ENCODE results near the gene TSPAN10. TPM values are rescaled to one million over a fixed set of nuclear protein-coding genes. Genes with fewer than 3 reads are reported as not detected.
A peak's percentile ranks its signal among the peaks of the same experiment; 100 is the strongest.

Gene TSPAN10
- total and polyA plus RNA-seq, 2 of the 13 experiments (the other 11 are each of a cell fraction or from before 2014, with no cell fraction given) = 0.54 to 0.75 TPM

DNA sequence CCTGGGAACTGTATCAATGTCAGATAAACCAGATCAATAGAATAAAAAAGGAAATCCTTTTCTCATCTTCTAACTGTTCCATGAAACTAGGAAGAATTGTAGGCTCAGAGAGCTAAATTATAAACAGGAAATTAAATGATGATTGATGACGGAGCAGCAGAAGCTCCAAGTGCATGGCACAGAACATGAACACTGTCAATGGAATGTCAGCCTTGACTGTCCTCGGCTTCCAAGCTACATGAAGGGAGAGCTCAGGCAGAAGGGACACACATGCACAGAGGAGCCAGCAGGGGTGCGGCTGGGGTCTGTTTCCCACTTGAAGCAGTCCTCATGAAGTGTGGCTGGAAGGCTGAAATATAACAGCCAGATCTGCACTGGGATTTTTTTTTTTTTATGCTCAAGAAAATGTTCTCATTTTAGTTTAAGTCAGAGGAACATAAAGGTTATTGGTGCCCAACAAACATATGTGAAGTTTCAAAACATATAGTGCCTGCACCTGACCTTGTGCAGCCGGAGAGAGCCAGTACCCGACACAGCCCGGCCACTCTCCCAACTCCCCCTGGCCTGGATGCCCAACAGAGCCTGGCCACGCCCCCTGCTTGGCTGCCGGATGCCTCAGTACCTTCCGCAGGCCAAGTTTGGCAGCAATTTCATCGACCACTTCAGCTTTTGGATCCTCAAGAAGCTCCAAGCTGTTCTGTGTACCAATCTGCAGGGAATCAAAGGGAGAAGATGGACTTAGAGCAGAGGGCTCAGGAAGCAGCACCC, 37.1 kb upstream of the TSPAN10 start:
- ChIA-PET CTCF (ENCODE audit: low intra/inter-chr PET ratio, low total read pairs) (interaction anchor here (2.1 kb wide), 1 partner anchor 41 kb away, joined by 12 read pairs; no protein-coding TSS in a partner anchor), POLR2A (interaction anchor here (0.5 to 1.2 kb wide), 3 partner anchors 15 to 87 kb away, joined by 3 to 4 read pairs (median 3); partner anchors contain the start of gene FAAP100)
- intact Hi-C loops (cut with micrococcal nuclease; ENCODE audit: unreplicated experiment) (loop anchor here (2.0 kb wide), 1 partner anchor 41 kb away; no protein-coding TSS in a partner anchor), in situ Hi-C loops (cut with HindIII; ENCODE audit: extremely low pct_ligation_motif_present, low pct_unique_long_range_greater_than_20kb) (no loop called here)
- H4K20me1 ChIP-seq (ENCODE audit: insufficient read depth, low read length) = 0 out of 2 replicates have a peak, but pooled peaks cover 10% of the 10 kb centered on the region
- H3K4me1 ChIP-seq (ENCODE audit: insufficient read depth, low read length) = no peaks in the 10 kb centered on the region
- no peak overlapping the region for H3K9ac ChIP-seq (ENCODE audit: insufficient read depth, low read depth, low read length)
- 99% methylated on average over 7 of the region's 10 CpGs for WGBS (ENCODE audit: low lambda C conversion rate)
- ATAC-seq = no peak
- H3K36me3 ChIP-seq (replicated peaks in 1 of 2; ENCODE audit: control insufficient read depth in 1 of 2, insufficient read depth in 2 of 2, low read length in 2 of 2) = peaks cover 33 to 71% of the 10 kb centered on the region in 2 experiments
- no peak overlapping the region for H3K27ac ChIP-seq (ENCODE audit: extremely low read length, insufficient read depth, low read length)
- H3K4me3 ChIP-seq (replicated peaks in 1 of 3; ENCODE audit: insufficient read depth in 1 of 3, low read depth in 2 of 3, low read length in 3 of 3) = no peak overlapping the region
- no peaks in the 10 kb centered on the region for H3K9me3 ChIP-seq (ENCODE audit: low read length)
- H2AFZ ChIP-seq (ENCODE audit: low read length) = no peak overlapping the region
- DNase-seq (ENCODE audit: low spot score) = no peak
- no peak overlapping the region for H3K4me2 ChIP-seq (ENCODE audit: low read depth, low read length)
- TF ChIP-seq AGO2 (optimal IDR thresholded peaks at IDR 0.05; ENCODE audit: low read depth, low read length) (peak; percentile 27), ZSCAN29 (CRISPR knock-in tag; conservative IDR thresholded peaks at IDR 0.05) (no peak), ZNF12 (CRISPR knock-in tag; IDR thresholded peaks at IDR 0.05) (no peak)
- no peaks in the 10 kb centered on the region for H3K27me3 ChIP-seq (ENCODE audit: control insufficient read depth in 1 of 2, insufficient read depth in 2 of 2, low read length in 2 of 2)
- no peaks in the 10 kb centered on the region for H3K79me2 ChIP-seq (ENCODE audit: insufficient read depth, low read length)
- FAIRE-seq = no peak
- no TSS peak for BruUV-seq (replicated peaks)

DNA sequence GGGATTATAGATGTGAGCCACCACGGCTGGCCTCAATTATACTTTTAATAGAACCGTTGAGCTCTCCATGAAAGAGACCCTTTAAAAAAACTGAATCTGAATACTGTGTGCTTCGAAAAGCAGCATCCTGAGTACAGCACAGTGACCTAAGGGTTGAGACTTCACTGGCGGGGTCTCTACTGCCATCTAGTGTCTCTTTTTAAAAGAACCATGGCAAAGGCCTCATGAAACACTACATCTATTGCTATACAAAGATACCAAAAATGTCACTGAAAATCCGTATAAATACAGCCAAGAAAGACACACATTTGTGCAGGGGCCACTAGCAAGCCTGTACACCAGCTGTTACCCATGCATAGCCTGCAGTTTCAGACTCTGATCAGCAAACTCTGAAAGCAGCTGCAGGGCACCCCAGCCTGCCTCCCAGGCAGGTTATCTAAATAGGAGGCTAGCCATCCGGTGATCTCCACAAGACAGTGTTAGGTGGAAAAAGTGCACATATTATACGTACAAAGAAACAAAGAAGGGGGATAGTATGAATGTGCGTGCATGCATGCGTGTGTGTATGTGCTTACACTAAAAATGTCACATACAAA, 35.4 kb upstream of the TSPAN10 start:
- WGBS (ENCODE audit: low lambda C conversion rate) = 54% methylated on average over 9 of the region's 9 CpGs
- ATAC-seq = peak; percentile 94
- no peaks in the 10 kb centered on the region for H3K79me2 ChIP-seq (ENCODE audit: insufficient read depth, low read length)
- H3K9ac ChIP-seq (ENCODE audit: insufficient read depth, low read depth, low read length) = no peak overlapping the region
- H4K20me1 ChIP-seq (ENCODE audit: insufficient read depth, low read length) = 0 out of 2 replicates have a peak, but pooled peaks cover 10% of the 10 kb centered on the region
- peak; percentile 62 for DNase-seq (ENCODE audit: low spot score)
- peak; percentile 73 for FAIRE-seq
- H3K27me3 ChIP-seq (ENCODE audit: control insufficient read depth in 1 of 2, insufficient read depth in 2 of 2, low read length in 2 of 2) = no peaks in the 10 kb centered on the region
- H3K4me1 ChIP-seq (ENCODE audit: insufficient read depth, low read length) = no peaks in the 10 kb centered on the region
- H3K4me2 ChIP-seq (ENCODE audit: low read depth, low read length) = no peak overlapping the region
- H3K27ac ChIP-seq (ENCODE audit: extremely low read length, insufficient read depth, low read length) = no peak overlapping the region
- BruUV-seq (replicated peaks) = no TSS peak
- H3K36me3 ChIP-seq (replicated peaks in 1 of 2; ENCODE audit: control insufficient read depth in 1 of 2, insufficient read depth in 2 of 2, low read length in 2 of 2) = peaks cover 32 to 70% of the 10 kb centered on the region in 2 experiments
- intact Hi-C loops (cut with micrococcal nuclease; ENCODE audit: unreplicated experiment) (loop anchor here (1.0 to 2.0 kb wide), 3 partner anchors 43 to 348 kb away; no protein-coding TSS in a partner anchor), in situ Hi-C loops (cut with HindIII; ENCODE audit: extremely low pct_ligation_motif_present, low pct_unique_long_range_greater_than_20kb) (no loop called here)
- no peak overlapping the region for H3K4me3 ChIP-seq (replicated peaks in 1 of 3; ENCODE audit: insufficient read depth in 1 of 3, low read depth in 2 of 3, low read length in 3 of 3)
- no peak overlapping the region for H2AFZ ChIP-seq (ENCODE audit: low read length)
- H3K9me3 ChIP-seq (ENCODE audit: low read length) = no peaks in the 10 kb centered on the region
- POLR2A ChIA-PET = interaction anchor here (0.6 to 1.2 kb wide), 3 partner anchors 14 to 113 kb away, joined by 3 to 4 read pairs (median 4); partner anchors contain the start of gene FAAP100
- CTCF ChIA-PET (ENCODE audit: low intra/inter-chr PET ratio, low total read pairs) = interaction anchor here (1.1 to 2.1 kb wide), 3 partner anchors 43 to 348 kb away, joined by 3 to 12 read pairs (median 12); no protein-coding TSS in a partner anchor
- TF ChIP-seq IRF2 (CRISPR knock-in tag; IDR thresholded peaks at IDR 0.05) (peak; percentile 54; the same call in 1 of the 2 replicates), ERF (CRISPR knock-in tag; IDR thresholded peaks at IDR 0.05) (0 out of 2 replicates have a peak, but pooled peaks have one; percentile 21), ZNF781 (CRISPR knock-in tag; IDR thresholded peaks at IDR 0.05; ENCODE audit: borderline replicate concordance, not compliant biosample characterization) (no peak), ZEB1 (IDR thresholded peaks at IDR 0.05; ENCODE audit: insufficient replicate concordance, low read depth) (no peak), ZNF138 (CRISPR knock-in tag; IDR thresholded peaks at IDR 0.05; ENCODE audit: low read depth) (no peak), FOXJ3 (CRISPR knock-in tag; IDR thresholded peaks at IDR 0.05; ENCODE audit: borderline replicate concordance) (no peak), NCOA2 (CRISPR knock-in tag; IDR thresholded peaks at IDR 0.05) (0 out of 2 replicates have a peak, but pooled peaks have one; percentile 12), ZNF850 (CRISPR knock-in tag; conservative IDR thresholded peaks at IDR 0.05) (no peak), SMC3 (IDR thresholded peaks at IDR 0.05; ENCODE audit: low read length) (peak; percentile 75), RAD21 (CRISPR knock-in tag; IDR thresholded peaks at IDR 0.05) (peak; percentile 54; the same call in 1 of the 2 replicates), ZNF446 (CRISPR knock-in tag; IDR thresholded peaks at IDR 0.05) (no peak), CTCF (CRISPR knock-in tag; IDR thresholded peaks at IDR 0.05) (peak; percentile 84)

Measured in HepG2 (cell line).